Coronary artery (tissue), 2 donors: ENCODE data around the gene PILRB.
"Not testable (repeated sequence)": the region's sequence is repeated elsewhere in the genome, so short reads cannot be mapped to it uniquely, and the experiment has no call there.

Experiments
- DNase-seq: peaks from one replicate; pipeline ENCODE4 v3.0.0-alpha.2; 2017; ENCODE audit warnings: low spot score
- H3K27ac ChIP-seq, 2 donors: fragments of 200-600 bp; sonication (generic); one replicate each; pipeline ENCODE4 v1.5.1; 2016 to 2019
- H3K4me3 ChIP-seq: fragments of 200-600 bp; sonication (generic); 2 replicates; pipeline ENCODE4 v1.5.1; 2016; ENCODE audit warnings: mild to moderate bottlenecking, moderate library complexity
- CTCF ChIP-seq: fragments of 200-600 bp; sonication (generic); IDR thresholded peaks from one replicate; pipeline ENCODE4 v1.5.1; 2019; ENCODE audit warnings: antibody characterized with exemption

Gene PILRB

GRCh38 chr7:100345288-100345672 lies 12.6 kb upstream of the PILRB start:
- H3K4me3 ChIP-seq, H3K27ac ChIP-seq, DNase-seq: not testable (repeated sequence)
- peak; percentile 32 for TF ChIP-seq CTCF

- DNase-seq, result no peak
- Histone ChIP-seq H3K4me3 (no peak overlapping the region), H3K27ac (no peak overlapping the region)
- TF ChIP-seq CTCF, result no peak
Measured at GRCh38 chr7:100346921-100347320, 11.0 kb upstream of the PILRB start.

- no peak for TF ChIP-seq CTCF
- no peak overlapping the region for H3K27ac ChIP-seq
- no peak overlapping the region for H3K4me3 ChIP-seq
- DNase-seq, result no peak
Measured at GRCh38 chr7:100348805-100349204, 9.1 kb upstream of the PILRB start.

GRCh38 chr7:100349757-100350156 lies 8.2 kb upstream of the PILRB start:
- H3K4me3 ChIP-seq, result no peak overlapping the region
- no peak overlapping the region for H3K27ac ChIP-seq
- no peak for DNase-seq
- TF ChIP-seq CTCF, result no peak

- peak; percentile 55 for DNase-seq
- no peak for TF ChIP-seq CTCF
- no peak overlapping the region for H3K27ac ChIP-seq
Measured at GRCh38 chr7:100351657-100352058, 6.3 kb upstream of the PILRB start.

GRCh38 chr7:100352230-100352781 lies 5.6 kb upstream of the PILRB start:
- not testable (repeated sequence) for H3K27ac ChIP-seq, DNase-seq, H3K4me3 ChIP-seq

More at GRCh38 chr7:100351657-100352058, 6.3 kb upstream of the PILRB start:
- no peak overlapping the region for H3K4me3 ChIP-seq

GRCh38 chr7:100352984-100353684 lies 4.8 kb upstream of the PILRB start:
- peak overlapping the region in 1 of 2 donors; percentile 3 for H3K27ac ChIP-seq
- no peak overlapping the region for H3K4me3 ChIP-seq
- no peak for TF ChIP-seq CTCF
- peak; percentile 56 for DNase-seq
